Neuronal stem cell (in vitro differentiated cells): Measurements from ENCODE around the gene SH3TC2.
A peak's percentile ranks its signal among the peaks of the same experiment; 100 is the strongest.

Source experiments
- DNase-seq: peaks from one replicate; pipeline ENCODE4 v3.0.0-alpha.2; 2013; ENCODE audit warnings: low spot score
- H2AFZ ChIP-seq: one replicate; pipeline ENCODE4 v1.6.1; 2013; ENCODE audit warnings: mild to moderate bottlenecking, low read length, inconsistent platforms
- H2AK5ac ChIP-seq: 2 replicates; pipeline ENCODE4 v1.6.1; 2013; ENCODE audit warnings: low read depth, mild to moderate bottlenecking, inconsistent platforms, low read length, moderate library complexity, mixed read lengths
- H2BK120ac ChIP-seq: 2 replicates; pipeline ENCODE4 v1.6.1; 2013; ENCODE audit warnings: low read depth, mild to moderate bottlenecking, inconsistent platforms, low read length, moderate library complexity, mixed read lengths
- H2BK12ac ChIP-seq: one replicate; pipeline ENCODE4 v1.6.1; 2013; ENCODE audit warnings: low read length, inconsistent platforms
- H2BK15ac ChIP-seq: 2 replicates; pipeline ENCODE4 v1.6.1; 2013; ENCODE audit warnings: mild to moderate bottlenecking, low read length, inconsistent platforms, mixed read lengths
- H2BK5ac ChIP-seq: one replicate; pipeline ENCODE4 v1.6.1; 2013; ENCODE audit warnings: inconsistent platforms, mild to moderate bottlenecking, low read length, moderate library complexity
- H3K14ac ChIP-seq: one replicate; pipeline ENCODE4 v1.6.1; 2013; ENCODE audit warnings: low read length, inconsistent platforms
- H3K18ac ChIP-seq: 2 replicates; pipeline ENCODE4 v1.6.1; 2013; ENCODE audit warnings: low read length, inconsistent platforms
- H3K23ac ChIP-seq: 2 replicates; pipeline ENCODE4 v1.6.1; 2013; ENCODE audit warnings: low read depth, mild to moderate bottlenecking, mixed read lengths, low read length, inconsistent platforms; ENCODE audit not compliant: poor library complexity
- H3K27ac ChIP-seq: replicated peaks from 3 replicates; pipeline ENCODE4 v1.5.1; 2013; ENCODE audit warnings: low read length, inconsistent platforms
- H3K27me3 ChIP-seq, 3 experiments: 2 replicates each; pipeline ENCODE4 v1.6.1; 2013; ENCODE audit warnings: low read length in 3 of 3, mild to moderate bottlenecking in 2 of 3, inconsistent platforms in 1 of 3, low read depth in 1 of 3, mixed read lengths in 1 of 3, moderate library complexity in 1 of 3; ENCODE audit not compliant: control insufficient read depth in 3 of 3, insufficient read depth in 3 of 3
- H3K36me3 ChIP-seq, 2 donors: replicated peaks in 1 of 2; 2 replicates each; pipeline ENCODE4 v1.6.1; 2013; ENCODE audit warnings: low read length in 2 of 2; ENCODE audit not compliant: control insufficient read depth in 2 of 2, insufficient read depth in 2 of 2
- H3K4ac ChIP-seq: 2 replicates; pipeline ENCODE4 v1.6.1; 2013; ENCODE audit warnings: inconsistent platforms, mild to moderate bottlenecking, low read length, moderate library complexity
- H3K4me1 ChIP-seq, 2 donors: 1 replicate in 1 of 2; 2 replicates in 1 of 2; pipeline ENCODE4 v1.6.1; 2013; ENCODE audit warnings: low read length in 2 of 2, low read depth in 1 of 2; ENCODE audit not compliant: control insufficient read depth in 2 of 2, insufficient read depth in 1 of 2
- H3K4me2 ChIP-seq: one replicate; pipeline ENCODE4 v1.6.1; 2013; ENCODE audit warnings: mild to moderate bottlenecking, low read length, inconsistent platforms; ENCODE audit not compliant: insufficient read depth, poor library complexity, severe bottlenecking
- H3K4me3 ChIP-seq, 2 donors: 2 replicates each; pipeline ENCODE4 v1.5.1; 2013; ENCODE audit warnings: low read length in 2 of 2, mild to moderate bottlenecking in 2 of 2, inconsistent platforms in 1 of 2, moderate library complexity in 1 of 2
- H3K79me1 ChIP-seq: one replicate; pipeline ENCODE4 v1.6.1; 2013; ENCODE audit warnings: low read depth, mild to moderate bottlenecking, inconsistent platforms, low read length, moderate library complexity
- H3K9ac ChIP-seq: one replicate; pipeline ENCODE4 v1.6.1; 2013; ENCODE audit warnings: mild to moderate bottlenecking, low read depth, low read length, inconsistent platforms; ENCODE audit not compliant: poor library complexity
- H3K9me3 ChIP-seq, 2 donors: replicated peaks in 1 of 2; 2 replicates each; pipeline versions ENCODE3 to v1.6.1; 2013; ENCODE audit warnings: low read length in 2 of 2, mild to moderate bottlenecking in 2 of 2, inconsistent platforms in 1 of 2, low read depth in 1 of 2, mixed read lengths in 1 of 2, moderate library complexity in 1 of 2; ENCODE audit not compliant: control insufficient read depth in 2 of 2, insufficient read depth in 1 of 2
- H4K8ac ChIP-seq: one replicate; pipeline ENCODE4 v1.6.1; 2013; ENCODE audit warnings: low read depth, mild to moderate bottlenecking, inconsistent platforms, low read length, moderate library complexity
- H4K91ac ChIP-seq: one replicate; pipeline ENCODE4 v1.6.1; 2013; ENCODE audit warnings: low read length, low read depth, mild to moderate bottlenecking, inconsistent platforms; ENCODE audit not compliant: poor library complexity
- WGBS, 2 donors: extraction: QIAGEN DNeasy Blood & Tissue Kit; methylation state at CpG; one replicate each; pipeline ENCODE4 v1.1.7; 2013; ENCODE audit warnings: missing lambda C conversion rate in 2 of 2, mixed read lengths in 1 of 2; ENCODE audit not compliant: insufficient read length in 2 of 2, insufficient replicate concordance in 1 of 2; ENCODE audit errors: extremely low coverage in 2 of 2; 5-methylcytosine and 5-hydroxymethylcytosine counted together

Gene SH3TC2

GRCh38 chr5:149099920-149100319 lies 37.1 kb upstream of the SH3TC2 start:
- H3K9me3 ChIP-seq, result peaks cover 0 to 1% of the 10 kb centered on the region in 2 donors
- H3K18ac ChIP-seq, result no peak overlapping the region

GRCh38 chr5:149094996-149095395 lies 32.1 kb upstream of the SH3TC2 start:
- no peak overlapping the region for H2BK5ac ChIP-seq
- DNase-seq, result no peak
- no peaks in the 10 kb centered on the region for H3K27me3 ChIP-seq
- no peak overlapping the region for H3K27ac ChIP-seq
- no CpG with 5 or more reads among the region's 2 CpGs for WGBS, 2 donors
- H2AFZ ChIP-seq, result no peak overlapping the region
- H3K4me3 ChIP-seq, result no peak overlapping the region
- H2BK15ac ChIP-seq, result no peak overlapping the region
- H3K14ac ChIP-seq, result no peak overlapping the region
- H3K79me1 ChIP-seq, result no peaks in the 10 kb centered on the region
- no peak overlapping the region for H2BK120ac ChIP-seq
- H3K36me3 ChIP-seq, result no peaks in the 10 kb centered on the region
- no peak overlapping the region for H2AK5ac ChIP-seq
- H4K8ac ChIP-seq, result no peak overlapping the region
- H4K91ac ChIP-seq, result no peak overlapping the region
- peaks cover 0 to 1% of the 10 kb centered on the region in 2 donors for H3K9me3 ChIP-seq
- H3K23ac ChIP-seq, result no peak overlapping the region
- no peak overlapping the region for H3K18ac ChIP-seq
- H2BK12ac ChIP-seq, result no peak overlapping the region
- H3K4ac ChIP-seq, result no peak overlapping the region
- no peak overlapping the region for H3K4me2 ChIP-seq
- H3K4me1 ChIP-seq, result no peaks in the 10 kb centered on the region
- H3K9ac ChIP-seq, result no peak overlapping the region

More at GRCh38 chr5:149099920-149100319, 37.1 kb upstream of the SH3TC2 start:
- Histone ChIP-seq H2BK120ac (no peak overlapping the region), H3K4me1 (no peaks in the 10 kb centered on the region), H2BK12ac (no peak overlapping the region), H3K27ac (no peak overlapping the region), H4K8ac (no peak overlapping the region), H3K4ac (no peak overlapping the region), H3K9ac (no peak overlapping the region), H4K91ac (no peak overlapping the region), H3K27me3 (no peaks in the 10 kb centered on the region), H2BK5ac (no peak overlapping the region), H3K4me3 (no peak overlapping the region), H3K4me2 (no peak overlapping the region), H3K36me3 (no peaks in the 10 kb centered on the region), H3K79me1 (no peaks in the 10 kb centered on the region), H3K14ac (no peak overlapping the region), H2AFZ (no peak overlapping the region), H3K23ac (no peak overlapping the region), H2AK5ac (no peak overlapping the region), H2BK15ac (no peak overlapping the region)
- DNase-seq, result no peak

GRCh38 chr5:149093625-149094024 lies 30.8 kb upstream of the SH3TC2 start:
- Histone ChIP-seq H3K9me3 (peaks cover 0 to 1% of the 10 kb centered on the region in 2 donors), H2AK5ac (no peak overlapping the region), H3K18ac (peak overlapping the region; percentile 4), H3K36me3 (no peaks in the 10 kb centered on the region), H2BK15ac (no peak overlapping the region), H2AFZ (no peak overlapping the region), H3K9ac (peak overlapping the region; percentile 18), H3K4ac (no peak overlapping the region), H4K8ac (no peak overlapping the region), H2BK12ac (no peak overlapping the region), H3K4me2 (no peak overlapping the region), H3K23ac (no peak overlapping the region), H3K4me1 (no peaks in the 10 kb centered on the region), H3K79me1 (no peaks in the 10 kb centered on the region), H2BK5ac (no peak overlapping the region), H3K4me3 (no peak overlapping the region), H2BK120ac (no peak overlapping the region), H3K27me3 (no peaks in the 10 kb centered on the region), H3K27ac (no peak overlapping the region), H3K14ac (no peak overlapping the region), H4K91ac (no peak overlapping the region)
- no peak for DNase-seq
- WGBS, 2 donors, result no CpG with 5 or more reads among the region's 2 CpGs

GRCh38 chr5:149089796-149090195 lies 26.9 kb upstream of the SH3TC2 start:
- H3K4me3 ChIP-seq, result no peak overlapping the region
- WGBS, 2 donors, result no CpG with 5 or more reads among the region's 2 CpGs
- H4K8ac ChIP-seq, result no peak overlapping the region
- no peak overlapping the region for H2BK12ac ChIP-seq
- H2BK15ac ChIP-seq, result no peak overlapping the region
- no peak overlapping the region for H2BK5ac ChIP-seq
- DNase-seq, result no peak
- H2BK120ac ChIP-seq, result no peak overlapping the region
- no peaks in the 10 kb centered on the region for H3K36me3 ChIP-seq
- no peak overlapping the region for H3K9ac ChIP-seq
- H4K91ac ChIP-seq, result no peak overlapping the region
- no peak overlapping the region for H2AK5ac ChIP-seq
- H3K27me3 ChIP-seq, result no peaks in the 10 kb centered on the region
- no peak overlapping the region for H3K23ac ChIP-seq
- H3K4me2 ChIP-seq, result no peak overlapping the region
- no peak overlapping the region for H3K14ac ChIP-seq
- H3K18ac ChIP-seq, result no peak overlapping the region
- no peaks in the 10 kb centered on the region for H3K79me1 ChIP-seq
- H2AFZ ChIP-seq, result no peak overlapping the region
- H3K27ac ChIP-seq, result no peak overlapping the region
- no peaks in the 10 kb centered on the region for H3K9me3 ChIP-seq
- no peak overlapping the region for H3K4ac ChIP-seq
- H3K4me1 ChIP-seq, result no peaks in the 10 kb centered on the region
